HCT116 (cell line): ENCODE measurements around the gene AK6.

Source experiments
- ATF3 ChIP-seq: IDR thresholded peaks from 2 replicates; pipeline ENCODE4 v1.6.1; 2012
- EZH2 ChIP-seq: fragments of 200-600 bp; sonication (generic); IDR thresholded peaks from 2 replicates; pipeline ENCODE4 v1.6.1; 2017; ENCODE audit warnings: antibody characterized with exemption, mixed run types
- EZH2phosphoT487 ChIP-seq: fragments of 200-600 bp; IDR thresholded peaks from 2 replicates; pipeline ENCODE4 v1.6.1; 2018; ENCODE audit warnings: antibody characterized with exemption, borderline replicate concordance
- JUND ChIP-seq: IDR thresholded peaks from 2 replicates; pipeline ENCODE4 v1.6.1; 2012
- MAX ChIP-seq: IDR thresholded peaks from 2 replicates; pipeline ENCODE4 v1.6.1; 2012
- POLR2A ChIP-seq: IDR thresholded peaks from 2 replicates; pipeline ENCODE4 v1.7.0; 2011; ENCODE audit warnings: borderline replicate concordance; ENCODE audit not compliant: insufficient read depth, insufficient read length; ENCODE audit errors: extremely low read depth
- POLR2AphosphoS5 ChIP-seq: IDR thresholded peaks from 2 replicates; pipeline ENCODE4 v1.6.1; 2011; ENCODE audit warnings: mild to moderate bottlenecking, low read depth, low read length, moderate library complexity
- RAD21 ChIP-seq: IDR thresholded peaks from 2 replicates; pipeline ENCODE4 v1.6.1; 2012; ENCODE audit warnings: low read depth, mild to moderate bottlenecking
- SP1 ChIP-seq: IDR thresholded peaks from 2 replicates; pipeline ENCODE4 v1.6.1; 2012; ENCODE audit warnings: low read depth
- SRF ChIP-seq: IDR thresholded peaks from 2 replicates; pipeline ENCODE4 v1.6.1; 2012; ENCODE audit warnings: low read depth
- YY1 ChIP-seq: IDR thresholded peaks from 2 replicates; pipeline ENCODE4 v1.6.1; 2011; ENCODE audit warnings: low read length, low read depth, moderate library complexity, mild to moderate bottlenecking; ENCODE audit not compliant: insufficient replicate concordance; ENCODE audit errors: extremely low read depth
- ZNF274 ChIP-seq: fragments of 200-500 bp; sonication (Bioruptor generic); IDR thresholded peaks from 2 replicates; pipeline ENCODE4 v1.6.1; 2014; ENCODE audit warnings: mild to moderate bottlenecking, low read depth, low read length, inconsistent platforms
- TF ChIP-seq, protein P1 (sequence below), 3 experiments: fragments of 200-600 bp in 1 of 3; sonication (generic) in 1 of 3; IDR thresholded peaks in 2 of 3; conservative IDR thresholded peaks in 1 of 3; 2 replicates each; pipeline ENCODE4 v1.5.1; 2012 to 2017; ENCODE audit warnings: low read depth in 2 of 3, low read length in 2 of 3, antibody characterized with exemption in 1 of 3, borderline replicate concordance in 1 of 3, control low read depth in 1 of 3, mild to moderate bottlenecking in 1 of 3, mixed read lengths in 1 of 3, mixed run types in 1 of 3, moderate library complexity in 1 of 3; ENCODE audit not compliant: insufficient read depth in 1 of 3
- TF ChIP-seq, protein P2 (sequence below): IDR thresholded peaks from 2 replicates; pipeline ENCODE4 v1.6.1; 2012; ENCODE audit warnings: low read depth

DNA sequence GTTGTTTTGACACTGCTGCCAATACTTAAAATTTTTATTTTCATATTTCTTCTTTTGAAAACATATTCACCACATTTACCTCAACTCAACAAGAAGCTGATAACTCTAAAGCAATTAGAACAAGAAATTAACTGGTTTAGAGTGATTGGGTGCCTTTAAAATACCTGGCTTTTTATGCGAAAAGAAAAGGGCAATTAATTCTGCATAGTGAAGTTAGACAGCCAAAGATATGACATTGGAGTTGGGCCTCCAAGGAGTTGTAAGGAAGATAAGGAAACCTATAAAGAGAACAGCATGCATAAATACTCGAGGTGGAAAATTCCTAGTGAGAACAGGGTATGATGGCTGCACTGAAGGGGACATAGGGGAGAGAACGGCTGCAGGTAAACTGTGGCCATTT is 9.6 kb downstream of the AK6 start:
- TF ChIP-seq, protein P1, sequence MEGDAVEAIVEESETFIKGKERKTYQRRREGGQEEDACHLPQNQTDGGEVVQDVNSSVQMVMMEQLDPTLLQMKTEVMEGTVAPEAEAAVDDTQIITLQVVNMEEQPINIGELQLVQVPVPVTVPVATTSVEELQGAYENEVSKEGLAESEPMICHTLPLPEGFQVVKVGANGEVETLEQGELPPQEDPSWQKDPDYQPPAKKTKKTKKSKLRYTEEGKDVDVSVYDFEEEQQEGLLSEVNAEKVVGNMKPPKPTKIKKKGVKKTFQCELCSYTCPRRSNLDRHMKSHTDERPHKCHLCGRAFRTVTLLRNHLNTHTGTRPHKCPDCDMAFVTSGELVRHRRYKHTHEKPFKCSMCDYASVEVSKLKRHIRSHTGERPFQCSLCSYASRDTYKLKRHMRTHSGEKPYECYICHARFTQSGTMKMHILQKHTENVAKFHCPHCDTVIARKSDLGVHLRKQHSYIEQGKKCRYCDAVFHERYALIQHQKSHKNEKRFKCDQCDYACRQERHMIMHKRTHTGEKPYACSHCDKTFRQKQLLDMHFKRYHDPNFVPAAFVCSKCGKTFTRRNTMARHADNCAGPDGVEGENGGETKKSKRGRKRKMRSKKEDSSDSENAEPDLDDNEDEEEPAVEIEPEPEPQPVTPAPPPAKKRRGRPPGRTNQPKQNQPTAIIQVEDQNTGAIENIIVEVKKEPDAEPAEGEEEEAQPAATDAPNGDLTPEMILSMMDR (IDR thresholded peaks at IDR 0.05 in 2 of 3, conservative IDR thresholded peaks at IDR 0.05 in 1 of 3; ENCODE audit: borderline replicate concordance in 1 of 3, insufficient read depth in 1 of 3, low read depth in 2 of 3, low read length in 2 of 3): no peak
- TF ChIP-seq RAD21 (no peak), EZH2phosphoT487 (no peak), EZH2 (no peak), SP1 (no peak), POLR2A (no peak), ZNF274 (no peak), POLR2AphosphoS5 (no peak), SRF (no peak), ATF3 (no peak), YY1 (no peak), MAX (no peak), JUND (no peak)
- TF ChIP-seq, protein P2, sequence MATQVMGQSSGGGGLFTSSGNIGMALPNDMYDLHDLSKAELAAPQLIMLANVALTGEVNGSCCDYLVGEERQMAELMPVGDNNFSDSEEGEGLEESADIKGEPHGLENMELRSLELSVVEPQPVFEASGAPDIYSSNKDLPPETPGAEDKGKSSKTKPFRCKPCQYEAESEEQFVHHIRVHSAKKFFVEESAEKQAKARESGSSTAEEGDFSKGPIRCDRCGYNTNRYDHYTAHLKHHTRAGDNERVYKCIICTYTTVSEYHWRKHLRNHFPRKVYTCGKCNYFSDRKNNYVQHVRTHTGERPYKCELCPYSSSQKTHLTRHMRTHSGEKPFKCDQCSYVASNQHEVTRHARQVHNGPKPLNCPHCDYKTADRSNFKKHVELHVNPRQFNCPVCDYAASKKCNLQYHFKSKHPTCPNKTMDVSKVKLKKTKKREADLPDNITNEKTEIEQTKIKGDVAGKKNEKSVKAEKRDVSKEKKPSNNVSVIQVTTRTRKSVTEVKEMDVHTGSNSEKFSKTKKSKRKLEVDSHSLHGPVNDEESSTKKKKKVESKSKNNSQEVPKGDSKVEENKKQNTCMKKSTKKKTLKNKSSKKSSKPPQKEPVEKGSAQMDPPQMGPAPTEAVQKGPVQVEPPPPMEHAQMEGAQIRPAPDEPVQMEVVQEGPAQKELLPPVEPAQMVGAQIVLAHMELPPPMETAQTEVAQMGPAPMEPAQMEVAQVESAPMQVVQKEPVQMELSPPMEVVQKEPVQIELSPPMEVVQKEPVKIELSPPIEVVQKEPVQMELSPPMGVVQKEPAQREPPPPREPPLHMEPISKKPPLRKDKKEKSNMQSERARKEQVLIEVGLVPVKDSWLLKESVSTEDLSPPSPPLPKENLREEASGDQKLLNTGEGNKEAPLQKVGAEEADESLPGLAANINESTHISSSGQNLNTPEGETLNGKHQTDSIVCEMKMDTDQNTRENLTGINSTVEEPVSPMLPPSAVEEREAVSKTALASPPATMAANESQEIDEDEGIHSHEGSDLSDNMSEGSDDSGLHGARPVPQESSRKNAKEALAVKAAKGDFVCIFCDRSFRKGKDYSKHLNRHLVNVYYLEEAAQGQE: no peak
